Mesenchymal stem cell (in vitro differentiated cells and primary cell): ENCODE data around the gene SDK2.

ENCODE experiments used
- DNase-seq: peaks from one replicate; pipeline ENCODE4 v3.0.0-alpha.2; 2013
- H2AFZ ChIP-seq: one replicate; pipeline ENCODE4 v1.6.1; 2013; ENCODE audit warnings: low read depth, mild to moderate bottlenecking, control low read depth, inconsistent platforms, low read length, moderate library complexity
- H2AK5ac ChIP-seq: 2 replicates; pipeline ENCODE4 v1.6.1; 2013; ENCODE audit warnings: low read length, moderate library complexity, mild to moderate bottlenecking, inconsistent platforms; ENCODE audit not compliant: severe bottlenecking
- H2BK120ac ChIP-seq: one replicate; pipeline ENCODE4 v1.6.1; 2013; ENCODE audit warnings: low read depth, mild to moderate bottlenecking, inconsistent platforms, low read length, moderate library complexity
- H2BK12ac ChIP-seq, 2 experiments: one replicate each; pipeline ENCODE4 v1.6.1; 2013; ENCODE audit warnings: inconsistent platforms in 2 of 2, low read length in 2 of 2, mild to moderate bottlenecking in 2 of 2, moderate library complexity in 2 of 2, control low read depth in 1 of 2
- H2BK15ac ChIP-seq: one replicate; pipeline ENCODE4 v1.6.1; 2013; ENCODE audit warnings: mild to moderate bottlenecking, low read depth, inconsistent platforms; ENCODE audit not compliant: poor library complexity, severe bottlenecking
- H2BK5ac ChIP-seq: 2 replicates; pipeline ENCODE4 v1.6.1; 2013; ENCODE audit warnings: low read depth, mild to moderate bottlenecking, low read length, control low read depth, inconsistent platforms; ENCODE audit not compliant: poor library complexity, severe bottlenecking
- H3K14ac ChIP-seq, 2 experiments: one replicate each; pipeline ENCODE4 v1.6.1; 2013; ENCODE audit warnings: inconsistent platforms in 2 of 2, low read length in 2 of 2, control low read depth in 1 of 2, mild to moderate bottlenecking in 1 of 2, moderate library complexity in 1 of 2
- H3K18ac ChIP-seq, 2 experiments: one replicate each; pipeline ENCODE4 v1.6.1; 2013; ENCODE audit warnings: inconsistent platforms in 2 of 2, low read length in 2 of 2, control low read depth in 1 of 2, low read depth in 1 of 2, mild to moderate bottlenecking in 1 of 2
- H3K23ac ChIP-seq, 2 experiments: one replicate each; pipeline ENCODE4 v1.6.1; 2013; ENCODE audit warnings: inconsistent platforms in 2 of 2, low read length in 2 of 2, mild to moderate bottlenecking in 2 of 2, moderate library complexity in 2 of 2, control low read depth in 1 of 2
- H3K27ac ChIP-seq: 2 replicates; pipeline ENCODE4 v1.5.1; 2013; ENCODE audit warnings: mild to moderate bottlenecking, moderate library complexity, low read length, control low read depth, inconsistent platforms; ENCODE audit not compliant: poor library complexity, severe bottlenecking
- H3K27me3 ChIP-seq, 2 experiments: 2 replicates each; pipeline versions ENCODE4 v1.6.1 to v1.7.0; 2013; ENCODE audit warnings: low read length in 2 of 2, mild to moderate bottlenecking in 2 of 2, moderate library complexity in 2 of 2, control low read depth in 1 of 2, inconsistent platforms in 1 of 2; ENCODE audit not compliant: control insufficient read depth in 1 of 2, insufficient read depth in 1 of 2
- H3K36me3 ChIP-seq, 2 experiments: 2 replicates each; pipeline versions ENCODE4 v1.6.1 to v1.7.0; 2013; ENCODE audit warnings: low read length in 2 of 2, control low read depth in 1 of 2, inconsistent platforms in 1 of 2, low read depth in 1 of 2, mild to moderate bottlenecking in 1 of 2; ENCODE audit not compliant: insufficient read depth in 2 of 2, control insufficient read depth in 1 of 2
- H3K4ac ChIP-seq, 2 experiments: one replicate each; pipeline ENCODE4 v1.6.1; 2013; ENCODE audit warnings: inconsistent platforms in 2 of 2, low read length in 2 of 2, mild to moderate bottlenecking in 2 of 2, moderate library complexity in 2 of 2, control low read depth in 1 of 2, low read depth in 1 of 2
- H3K4me1 ChIP-seq: 2 replicates; pipeline ENCODE4 v1.6.1; 2013; ENCODE audit warnings: low read depth, low read length, control low read depth; ENCODE audit not compliant: control insufficient read depth, insufficient read depth
- H3K4me2 ChIP-seq: 2 replicates; pipeline ENCODE4 v1.6.1; 2013; ENCODE audit warnings: low read length, mild to moderate bottlenecking, inconsistent platforms; ENCODE audit not compliant: poor library complexity, severe bottlenecking
- H3K4me3 ChIP-seq, 2 experiments: 2 replicates each; pipeline versions ENCODE4 v1.5.1 to v1.7.0; 2013; ENCODE audit warnings: low read length in 2 of 2, mild to moderate bottlenecking in 2 of 2, control low read depth in 1 of 2, low read depth in 1 of 2; ENCODE audit not compliant: insufficient read depth in 1 of 2
- H3K79me1 ChIP-seq: replicated peaks from 2 replicates; pipeline ENCODE4 v1.6.1; 2013; ENCODE audit warnings: mild to moderate bottlenecking, control low read depth, low read length, inconsistent platforms; ENCODE audit not compliant: poor library complexity, severe bottlenecking
- H3K9ac ChIP-seq: 2 replicates; pipeline ENCODE4 v1.7.0; 2013; ENCODE audit warnings: mild to moderate bottlenecking, low read length, moderate library complexity
- H3K9me3 ChIP-seq: 2 replicates; pipeline ENCODE4 v1.7.0; 2013; ENCODE audit warnings: mild to moderate bottlenecking, low read length; ENCODE audit not compliant: control insufficient read depth
- H4K8ac ChIP-seq: one replicate; pipeline ENCODE4 v1.6.1; 2013; ENCODE audit warnings: inconsistent platforms, mild to moderate bottlenecking, low read length, moderate library complexity
- H4K91ac ChIP-seq: one replicate; pipeline ENCODE4 v1.6.1; 2013; ENCODE audit warnings: mild to moderate bottlenecking, low read length, inconsistent platforms
- WGBS: methylation state at CpG from one replicate; pipeline ENCODE4 v1.1.7; 2013; ENCODE audit warnings: mixed read lengths; 5-methylcytosine and 5-hydroxymethylcytosine counted together

SDK2 gene

GRCh38 chr17:73430848-73431247 is 213.4 kb downstream of the SDK2 start:
- Histone ChIP-seq H3K79me1 (no peaks in the 10 kb centered on the region), H2BK12ac (no peak overlapping the region), H3K14ac (no peak overlapping the region), H3K4me1 (peaks cover 2% of the 10 kb centered on the region), H3K9ac (no peak overlapping the region), H2AFZ (no peak overlapping the region), H3K27me3 (peaks cover 0 to 54% of the 10 kb centered on the region in 2 experiments), H3K4me3 (no peak overlapping the region), H2AK5ac (no peak overlapping the region), H3K27ac (no peak overlapping the region), H4K91ac (no peak overlapping the region), H3K4ac (no peak overlapping the region), H2BK5ac (no peak overlapping the region), H2BK120ac (no peak overlapping the region), H3K4me2 (no peak overlapping the region), H2BK15ac (no peak overlapping the region), H3K23ac (no peak overlapping the region), H3K9me3 (no peaks in the 10 kb centered on the region), H3K36me3 (no peaks in the 10 kb centered on the region), H4K8ac (no peak overlapping the region), H3K18ac (no peak overlapping the region)
- peak; percentile 13 for DNase-seq
- 43% methylated on average over 8 of the region's 8 CpGs for WGBS

GRCh38 chr17:73430165-73430680 is 214.0 kb downstream of the SDK2 start:
- Histone ChIP-seq H3K4me1 (peaks cover 2% of the 10 kb centered on the region), H3K4me2 (no peak overlapping the region), H2BK5ac (no peak overlapping the region), H3K9ac (no peak overlapping the region), H3K18ac (no peak overlapping the region), H3K23ac (no peak overlapping the region), H2BK120ac (no peak overlapping the region), H2BK12ac (no peak overlapping the region), H3K27me3 (peaks cover 0 to 54% of the 10 kb centered on the region in 2 experiments), H3K14ac (no peak overlapping the region), H3K9me3 (no peaks in the 10 kb centered on the region), H4K91ac (no peak overlapping the region), H2AK5ac (no peak overlapping the region), H3K4me3 (no peak overlapping the region), H3K4ac (no peak overlapping the region), H2AFZ (no peak overlapping the region), H3K27ac (no peak overlapping the region), H4K8ac (no peak overlapping the region), H3K79me1 (no peaks in the 10 kb centered on the region), H3K36me3 (no peaks in the 10 kb centered on the region), H2BK15ac (no peak overlapping the region)
- no peak for DNase-seq
- WGBS, result 82% methylated on average over 9 of the region's 9 CpGs

- Histone ChIP-seq H3K36me3 (no peaks in the 10 kb centered on the region), H3K9me3 (no peaks in the 10 kb centered on the region), H3K27ac (no peak overlapping the region), H3K79me1 (no peaks in the 10 kb centered on the region), H2BK15ac (no peak overlapping the region), H3K18ac (no peak overlapping the region), H2BK120ac (no peak overlapping the region), H3K14ac (no peak overlapping the region), H2AK5ac (no peak overlapping the region), H3K4me2 (no peak overlapping the region), H3K23ac (no peak overlapping the region), H3K27me3 (peaks cover 0 to 54% of the 10 kb centered on the region in 2 experiments), H3K4me1 (peaks cover 2% of the 10 kb centered on the region), H2BK12ac (no peak overlapping the region), H2BK5ac (no peak overlapping the region), H3K4ac (no peak overlapping the region), H4K8ac (no peak overlapping the region), H4K91ac (no peak overlapping the region), H3K9ac (no peak overlapping the region), H3K4me3 (no peak overlapping the region), H2AFZ (no peak overlapping the region)
- WGBS, result 33% methylated on average over 14 of the region's 14 CpGs
- DNase-seq, result peak; percentile 69
These were observed 214.6 kb downstream of the SDK2 start for GRCh38 chr17:73429440-73430164.

GRCh38 chr17:73427198-73427597 is 217.0 kb downstream of the SDK2 start:
- Histone ChIP-seq H3K27me3 (peaks cover 0 to 41% of the 10 kb centered on the region in 2 experiments), H3K36me3 (no peaks in the 10 kb centered on the region), H3K79me1 (no peaks in the 10 kb centered on the region), H3K9me3 (no peaks in the 10 kb centered on the region), H3K4me1 (peaks cover 2% of the 10 kb centered on the region), H3K18ac (no peak overlapping the region), H3K4me2 (no peak overlapping the region), H3K4me3 (no peak overlapping the region), H2AFZ (no peak overlapping the region), H2BK12ac (no peak overlapping the region), H2BK120ac (no peak overlapping the region), H4K91ac (no peak overlapping the region), H4K8ac (no peak overlapping the region), H3K23ac (no peak overlapping the region), H2BK15ac (no peak overlapping the region), H3K9ac (no peak overlapping the region), H3K27ac (no peak overlapping the region), H3K14ac (no peak overlapping the region), H3K4ac (no peak overlapping the region), H2AK5ac (no peak overlapping the region), H2BK5ac (no peak overlapping the region)
- DNase-seq, result peak; percentile 54
